ENCODE results near the gene NIFK.

NIFK gene

GRCh38 chr2:121736462-121737336 is at the start of gene NIFK:
Gene NIFK, minus strand, starts transcription at chr2:121736875. Its CDS starts 25 bp downstream, at chr2:121736850.
- peaks cover 0 to 18% of the 10 kb centered on the region in 2 donors for H3K36me3 ChIP-seq (ENCODE audit: control insufficient read depth in 1 of 2, insufficient read depth in 2 of 2, low read length in 2 of 2)

DNA sequence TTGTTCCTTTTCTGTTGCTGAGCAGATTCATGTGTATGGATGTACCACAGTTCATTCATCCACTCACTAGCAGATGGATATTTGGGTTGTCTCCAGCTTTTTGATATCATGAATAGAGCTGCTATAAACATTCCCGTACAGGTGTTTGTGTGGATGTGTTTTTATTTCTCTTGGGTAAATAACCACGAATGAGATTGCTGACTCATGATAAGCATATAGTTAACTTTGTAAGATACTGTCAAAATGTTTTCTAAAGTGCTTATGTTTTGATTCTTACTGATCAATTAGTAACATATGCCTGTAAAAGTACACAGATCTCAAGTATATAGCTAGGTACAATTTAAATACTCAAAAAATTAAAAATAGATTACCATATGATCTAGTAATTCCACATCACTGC is 46.5 kb upstream of the NIFK start:
- Histone ChIP-seq H3K9me3 (ENCODE audit: control insufficient read depth in 1 of 2, low read length in 2 of 2) (no peaks in the 10 kb centered on the region), H3K9ac (ENCODE audit: low read depth in 1 of 2, low read length in 2 of 2) (no peak overlapping the region), H3K4me3 (ENCODE audit: low read depth in 1 of 2, low read length in 2 of 2) (no peak overlapping the region), H3K36me3 (ENCODE audit: control insufficient read depth in 1 of 2, insufficient read depth in 2 of 2, low read length in 2 of 2) (no peaks in the 10 kb centered on the region), H3K27ac (ENCODE audit: low read depth, low read length) (no peak overlapping the region), H3K27me3 (ENCODE audit: control insufficient read depth in 1 of 2, insufficient read depth in 2 of 2, low read length in 2 of 2) (peaks cover 0 to 3% of the 10 kb centered on the region in 2 donors), H3K4me1 (ENCODE audit: control insufficient read depth in 1 of 2, insufficient read depth in 2 of 2, low read length in 2 of 2) (peaks cover 8 to 9% of the 10 kb centered on the region in 2 donors)

More at GRCh38 chr2:121736462-121737336, at the start of gene NIFK:
- no peaks in the 10 kb centered on the region for H3K27me3 ChIP-seq (ENCODE audit: control insufficient read depth in 1 of 2, insufficient read depth in 2 of 2, low read length in 2 of 2)
- H3K4me3 ChIP-seq (ENCODE audit: low read depth in 1 of 2, low read length in 2 of 2) = peak within 1 kb of the TSS; percentile 94 to 100
- no peaks in the 10 kb centered on the region for H3K9me3 ChIP-seq (ENCODE audit: control insufficient read depth in 1 of 2, low read length in 2 of 2)
- H3K4me1 ChIP-seq (ENCODE audit: control insufficient read depth in 1 of 2, insufficient read depth in 2 of 2, low read length in 2 of 2) = peaks cover 6 to 7% of the 10 kb centered on the region in 2 donors
- H3K9ac ChIP-seq (ENCODE audit: low read depth in 1 of 2, low read length in 2 of 2) = peak within 1 kb of the TSS; percentile 84 to 87
- peak within 1 kb of the TSS; percentile 28 for H3K27ac ChIP-seq (ENCODE audit: low read depth, low read length)

DNA sequence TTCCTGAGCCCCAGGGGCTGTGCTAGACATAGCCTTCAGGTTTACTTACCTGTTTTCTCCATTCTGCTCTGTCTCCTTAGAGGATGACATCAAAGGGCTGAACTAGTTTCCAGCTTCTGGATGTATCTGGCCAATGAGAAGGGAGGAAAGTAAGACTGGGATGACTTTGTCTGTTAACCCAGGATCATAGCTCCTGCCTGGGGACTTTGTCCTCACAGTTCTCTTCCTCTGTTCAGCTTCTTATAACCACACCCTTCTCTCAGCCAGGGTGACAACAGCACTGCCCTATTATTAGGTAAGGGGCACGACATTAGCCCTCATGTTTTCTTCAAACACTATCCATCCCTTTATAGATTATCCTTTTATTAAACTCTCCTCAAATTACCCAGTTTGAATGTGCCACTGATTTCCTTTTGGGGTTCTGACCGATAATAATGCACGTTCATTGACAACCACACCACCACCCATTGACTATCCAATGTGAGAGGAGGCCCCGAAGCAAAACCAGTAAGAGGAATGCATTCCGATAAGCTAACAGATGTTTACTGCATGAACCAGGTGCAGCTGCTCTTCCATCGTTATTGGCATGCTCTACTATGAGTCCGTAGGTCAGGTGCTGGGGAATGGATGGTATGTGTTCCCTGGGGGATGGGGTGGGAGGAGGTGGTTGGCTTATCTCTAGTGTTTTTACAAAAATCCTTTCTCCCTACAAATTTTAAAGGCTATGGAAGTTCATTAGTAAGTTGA is 42.2 kb upstream of the NIFK start:
- Histone ChIP-seq H3K27me3 (ENCODE audit: control insufficient read depth in 1 of 2, insufficient read depth in 2 of 2, low read length in 2 of 2) (no peaks in the 10 kb centered on the region), H3K4me1 (ENCODE audit: control insufficient read depth in 1 of 2, insufficient read depth in 2 of 2, low read length in 2 of 2) (peaks cover 16 to 19% of the 10 kb centered on the region in 2 donors), H3K9ac (ENCODE audit: low read depth in 1 of 2, low read length in 2 of 2) (no peak overlapping the region), H3K36me3 (ENCODE audit: control insufficient read depth in 1 of 2, insufficient read depth in 2 of 2, low read length in 2 of 2) (no peaks in the 10 kb centered on the region), H3K4me3 (ENCODE audit: low read depth in 1 of 2, low read length in 2 of 2) (peak overlapping the region; percentile 23 to 35), H3K27ac (ENCODE audit: low read depth, low read length) (no peak overlapping the region), H3K9me3 (ENCODE audit: control insufficient read depth in 1 of 2, low read length in 2 of 2) (no peaks in the 10 kb centered on the region)

DNA sequence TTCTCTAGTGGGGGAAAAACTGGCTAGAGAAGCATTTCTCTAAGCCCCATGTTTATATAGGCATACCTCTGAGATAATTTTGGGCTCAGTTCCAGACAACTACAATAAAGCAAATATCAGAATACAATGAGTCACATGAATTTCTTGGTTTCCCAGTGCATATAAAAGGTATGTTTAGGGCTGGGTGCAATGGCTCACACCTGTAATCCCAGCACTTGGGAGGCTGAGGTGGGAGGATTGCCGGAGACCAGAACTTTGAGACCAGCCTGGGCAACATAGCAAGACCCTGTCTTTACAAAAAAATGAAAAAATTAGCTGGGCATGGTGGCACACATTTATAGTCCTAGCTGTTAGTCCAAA is 41.0 kb upstream of the NIFK start:
- no peak overlapping the region for H3K27ac ChIP-seq (ENCODE audit: low read depth, low read length)
- no peaks in the 10 kb centered on the region for H3K9me3 ChIP-seq (ENCODE audit: control insufficient read depth in 1 of 2, low read length in 2 of 2)
- H3K4me1 ChIP-seq (ENCODE audit: control insufficient read depth in 1 of 2, insufficient read depth in 2 of 2, low read length in 2 of 2) = peaks cover 19% of the 10 kb centered on the region in 2 donors
- H3K4me3 ChIP-seq (ENCODE audit: low read depth in 1 of 2, low read length in 2 of 2) = no peak overlapping the region
- no peaks in the 10 kb centered on the region for H3K27me3 ChIP-seq (ENCODE audit: control insufficient read depth in 1 of 2, insufficient read depth in 2 of 2, low read length in 2 of 2)
- H3K9ac ChIP-seq (ENCODE audit: low read depth in 1 of 2, low read length in 2 of 2) = no peak overlapping the region
- H3K36me3 ChIP-seq (ENCODE audit: control insufficient read depth in 1 of 2, insufficient read depth in 2 of 2, low read length in 2 of 2) = no peaks in the 10 kb centered on the region

DNA sequence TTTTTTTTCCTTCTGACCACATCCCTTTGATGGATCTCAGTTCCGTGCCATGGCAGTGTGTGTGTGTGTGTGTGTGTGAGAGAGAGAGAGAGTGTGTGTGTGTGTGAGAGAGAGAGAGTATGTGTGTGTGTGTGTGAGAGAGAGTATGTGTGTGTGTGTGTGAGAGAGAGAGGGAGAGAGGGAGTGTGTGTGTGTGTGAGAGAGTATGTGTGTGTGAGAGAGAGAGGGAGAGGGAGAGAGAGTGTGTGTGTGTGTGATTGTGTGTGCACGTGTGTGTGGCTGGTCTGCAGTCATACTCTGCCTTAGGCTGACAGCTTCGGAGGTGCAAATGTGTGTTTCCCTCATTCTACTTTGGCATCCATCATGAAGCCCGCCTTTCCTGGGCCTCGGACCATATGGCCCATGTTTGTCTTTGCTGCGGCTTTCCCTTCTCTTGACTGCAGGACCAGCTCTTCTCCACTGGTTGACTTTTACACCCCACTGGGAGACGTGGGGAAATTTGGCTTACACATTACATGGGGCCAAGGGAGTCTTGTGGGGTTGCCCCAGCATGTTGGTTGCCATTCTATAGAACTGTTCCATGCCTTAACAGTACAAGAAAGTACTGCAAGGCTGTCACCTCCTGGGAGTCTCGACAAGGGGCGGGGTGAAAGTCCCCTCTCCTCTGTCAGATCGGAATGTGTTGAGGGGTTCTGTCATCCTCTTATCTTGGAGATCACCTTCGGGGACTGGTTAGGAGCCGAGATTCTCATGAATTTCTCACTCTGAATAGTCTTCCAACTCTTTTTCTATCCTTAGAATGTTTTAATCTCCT is 40.4 kb upstream of the NIFK start:
- Histone ChIP-seq H3K27me3 (ENCODE audit: control insufficient read depth in 1 of 2, insufficient read depth in 2 of 2, low read length in 2 of 2) (no peaks in the 10 kb centered on the region), H3K4me1 (ENCODE audit: control insufficient read depth in 1 of 2, insufficient read depth in 2 of 2, low read length in 2 of 2) (peaks cover 19 to 24% of the 10 kb centered on the region in 2 donors), H3K36me3 (ENCODE audit: control insufficient read depth in 1 of 2, insufficient read depth in 2 of 2, low read length in 2 of 2) (no peaks in the 10 kb centered on the region), H3K4me3 (ENCODE audit: low read depth in 1 of 2, low read length in 2 of 2) (no peak overlapping the region), H3K9ac (ENCODE audit: low read depth in 1 of 2, low read length in 2 of 2) (no peak overlapping the region), H3K9me3 (ENCODE audit: control insufficient read depth in 1 of 2, low read length in 2 of 2) (no peaks in the 10 kb centered on the region), H3K27ac (ENCODE audit: low read depth, low read length) (no peak overlapping the region)

DNA sequence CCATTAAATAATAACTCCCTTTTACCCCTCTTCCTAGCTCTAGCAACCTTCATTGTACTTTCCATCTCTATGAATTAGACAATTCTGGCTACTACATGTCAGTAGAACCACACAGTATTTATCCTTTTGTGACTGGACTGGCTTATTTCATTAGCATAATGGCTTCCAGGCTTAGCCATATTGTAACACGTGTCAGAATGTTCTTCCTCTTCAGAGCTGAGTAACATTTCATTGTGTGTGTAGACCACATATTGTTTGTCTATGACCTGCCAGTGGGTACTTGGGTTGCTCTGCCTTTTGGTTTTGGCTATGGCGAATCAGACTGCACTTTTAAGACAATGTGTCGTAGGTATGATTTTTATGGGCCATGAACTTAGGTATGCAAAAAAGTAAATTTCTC is 39.7 kb upstream of the NIFK start:
- Histone ChIP-seq H3K27me3 (ENCODE audit: control insufficient read depth in 1 of 2, insufficient read depth in 2 of 2, low read length in 2 of 2) (no peaks in the 10 kb centered on the region), H3K4me1 (ENCODE audit: control insufficient read depth in 1 of 2, insufficient read depth in 2 of 2, low read length in 2 of 2) (peaks cover 19 to 26% of the 10 kb centered on the region in 2 donors), H3K4me3 (ENCODE audit: low read depth in 1 of 2, low read length in 2 of 2) (no peak overlapping the region), H3K9me3 (ENCODE audit: control insufficient read depth in 1 of 2, low read length in 2 of 2) (no peaks in the 10 kb centered on the region), H3K27ac (ENCODE audit: low read depth, low read length) (no peak overlapping the region), H3K36me3 (ENCODE audit: control insufficient read depth in 1 of 2, insufficient read depth in 2 of 2, low read length in 2 of 2) (no peaks in the 10 kb centered on the region), H3K9ac (ENCODE audit: low read depth in 1 of 2, low read length in 2 of 2) (no peak overlapping the region)

- Histone ChIP-seq H3K9ac (ENCODE audit: low read depth in 1 of 2, low read length in 2 of 2) (no peak overlapping the region), H3K27me3 (ENCODE audit: control insufficient read depth in 1 of 2, insufficient read depth in 2 of 2, low read length in 2 of 2) (no peaks in the 10 kb centered on the region), H3K4me1 (ENCODE audit: control insufficient read depth in 1 of 2, insufficient read depth in 2 of 2, low read length in 2 of 2) (peaks cover 19 to 25% of the 10 kb centered on the region in 2 donors), H3K4me3 (ENCODE audit: low read depth in 1 of 2, low read length in 2 of 2) (no peak overlapping the region), H3K9me3 (ENCODE audit: control insufficient read depth in 1 of 2, low read length in 2 of 2) (no peaks in the 10 kb centered on the region), H3K36me3 (ENCODE audit: control insufficient read depth in 1 of 2, insufficient read depth in 2 of 2, low read length in 2 of 2) (peaks cover 0 to 3% of the 10 kb centered on the region in 2 donors), H3K27ac (ENCODE audit: low read depth, low read length) (no peak overlapping the region)
Measured at GRCh38 chr2:121774235-121774634, 37.6 kb upstream of the NIFK start.

DNA sequence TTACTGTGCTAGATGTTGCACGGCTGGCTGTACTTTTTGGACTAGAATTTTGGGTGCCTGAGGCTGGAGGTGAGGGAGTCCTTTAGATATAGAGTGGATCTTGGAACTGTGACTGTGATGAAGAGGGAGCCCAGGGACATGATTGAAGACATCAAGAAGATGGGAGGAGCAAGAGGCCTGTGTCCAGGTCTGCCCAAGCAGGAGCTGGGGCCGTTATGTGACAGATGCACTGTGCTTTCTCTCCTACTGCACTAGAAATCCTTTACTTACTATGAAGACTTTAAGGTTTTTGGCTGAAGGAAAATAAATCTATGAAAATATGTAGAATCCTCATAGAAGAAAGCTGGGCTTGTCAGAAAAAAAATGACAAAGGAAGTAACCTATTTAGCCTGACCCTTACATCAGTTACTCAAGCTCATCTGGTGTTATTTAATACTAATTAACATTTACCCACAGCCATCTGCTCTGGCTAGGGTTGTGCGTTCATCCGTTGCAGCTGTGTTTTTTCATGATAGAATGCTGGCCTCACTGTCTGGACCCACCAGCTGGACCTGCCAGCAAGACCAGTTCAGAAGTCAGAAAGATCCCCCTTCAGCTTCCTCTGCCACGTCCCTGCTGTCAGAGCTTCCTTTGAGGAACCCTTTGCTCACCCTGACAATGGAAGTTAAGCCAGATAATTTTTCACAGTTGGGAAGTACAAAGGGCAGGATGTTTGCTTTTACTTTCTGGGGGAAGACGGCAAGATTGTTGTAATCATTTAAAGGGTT is 35.5 kb upstream of the NIFK start:
- Histone ChIP-seq H3K27ac (ENCODE audit: low read depth, low read length) (no peak overlapping the region), H3K36me3 (ENCODE audit: control insufficient read depth in 1 of 2, insufficient read depth in 2 of 2, low read length in 2 of 2) (peaks cover 6 to 21% of the 10 kb centered on the region in 2 donors), H3K27me3 (ENCODE audit: control insufficient read depth in 1 of 2, insufficient read depth in 2 of 2, low read length in 2 of 2) (no peaks in the 10 kb centered on the region), H3K9me3 (ENCODE audit: control insufficient read depth in 1 of 2, low read length in 2 of 2) (no peaks in the 10 kb centered on the region), H3K9ac (ENCODE audit: low read depth in 1 of 2, low read length in 2 of 2) (no peak overlapping the region), H3K4me3 (ENCODE audit: low read depth in 1 of 2, low read length in 2 of 2) (no peak overlapping the region), H3K4me1 (ENCODE audit: control insufficient read depth in 1 of 2, insufficient read depth in 2 of 2, low read length in 2 of 2) (peaks cover 3 to 8% of the 10 kb centered on the region in 2 donors)

- Histone ChIP-seq H3K4me3 (ENCODE audit: low read depth in 1 of 2, low read length in 2 of 2) (no peak overlapping the region), H3K4me1 (ENCODE audit: control insufficient read depth in 1 of 2, insufficient read depth in 2 of 2, low read length in 2 of 2) (peaks cover 3 to 8% of the 10 kb centered on the region in 2 donors), H3K27me3 (ENCODE audit: control insufficient read depth in 1 of 2, insufficient read depth in 2 of 2, low read length in 2 of 2) (no peaks in the 10 kb centered on the region), H3K9ac (ENCODE audit: low read depth in 1 of 2, low read length in 2 of 2) (no peak overlapping the region), H3K36me3 (ENCODE audit: control insufficient read depth in 1 of 2, insufficient read depth in 2 of 2, low read length in 2 of 2) (peaks cover 25 to 60% of the 10 kb centered on the region in 2 donors), H3K9me3 (ENCODE audit: control insufficient read depth in 1 of 2, low read length in 2 of 2) (no peaks in the 10 kb centered on the region), H3K27ac (ENCODE audit: low read depth, low read length) (no peak overlapping the region)
Measured at GRCh38 chr2:121768143-121768755, 31.6 kb upstream of the NIFK start.

Data from duodenal mucosa (tissue), 2 donors.